ENCODE data around the gene HES5.

GRCh38 chr1:2528966-2529783, 888 bp downstream of the HES5 start:
- TF ChIP-seq CTCF (conservative IDR thresholded peaks at IDR 0.05; ENCODE audit: low read length) (no peak), EZH2phosphoT487 (IDR thresholded peaks at IDR 0.05; ENCODE audit: borderline replicate concordance, low read depth, low read length) (no peak)
